Activated CD4-positive, alpha-beta T cell treated with anti-CD3 and anti-CD28 coated beads, Interleukin-2, amount 10 ng/mL, durations not matched to agents 24 days and 14 days (primary cell): ENCODE measurements around the gene PTOV1. TPM values are rescaled to one million over a fixed set of nuclear protein-coding genes. Genes with fewer than 3 reads are reported as not detected.
A peak's percentile ranks its signal among the peaks of the same experiment; 100 is the strongest.

ENCODE experiments used
- DNase-seq: peaks from one replicate; pipeline ENCODE4 v3.0.0; 2022
- H3K27ac Mint-ChIP-seq: one replicate; pipeline ENCODE4 v1.8.0; 2022; ENCODE audit warnings: mild to moderate bottlenecking, mixed read lengths
- H3K27me3 Mint-ChIP-seq: one replicate; pipeline ENCODE4 v1.8.0; 2022; ENCODE audit warnings: mixed read lengths
- H3K36me3 Mint-ChIP-seq: one replicate; pipeline ENCODE4 v1.8.0; 2022; ENCODE audit warnings: low read depth, mild to moderate bottlenecking, mixed read lengths
- H3K4me1 Mint-ChIP-seq: one replicate; pipeline ENCODE4 v1.8.0; 2021; ENCODE audit warnings: mixed read lengths
- H3K4me3 Mint-ChIP-seq: one replicate; pipeline ENCODE4 v1.8.0; 2022; ENCODE audit warnings: mild to moderate bottlenecking, moderate library complexity, mixed read lengths
- H3K9me3 Mint-ChIP-seq: one replicate; pipeline ENCODE4 v1.8.0; 2021; ENCODE audit warnings: mixed read lengths
- intact Hi-C: fragments of 100-400 bp; cut with micrococcal nuclease; formaldehyde crosslinking; loops from one replicate; pipeline ENCODE4 v1.15.1; 2023
- total RNA-seq: library from RNA; stranded (reverse); gene quantifications from 2 replicates; pipeline ENCODE4 v1.2.3, GENCODE V29; 2022

Gene PTOV1
- total RNA-seq, 1 donor from 2014 or later, result 121 TPM

DNA sequence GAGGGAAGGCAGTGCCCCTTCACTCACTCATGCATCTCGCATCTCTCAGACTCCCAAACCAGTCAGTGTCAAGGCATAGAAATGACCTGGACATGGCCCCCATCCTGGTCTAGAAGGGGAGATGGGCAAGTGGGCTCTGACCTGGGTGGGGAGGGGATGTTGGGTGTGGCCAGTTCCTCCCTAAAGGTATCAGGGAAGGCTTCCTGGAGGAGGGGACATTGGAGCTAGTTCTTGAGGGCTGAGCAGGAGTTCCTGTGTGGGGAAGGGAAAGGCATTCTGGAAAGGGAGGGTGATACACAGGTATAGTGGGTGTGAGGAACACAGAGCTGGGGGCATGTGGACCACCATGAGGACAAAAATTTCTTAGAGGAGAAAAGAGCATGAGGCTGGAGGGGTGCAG, 41.8 kb downstream of the PTOV1 start:
- H3K4me1 Mint-ChIP-seq, result peaks cover 49% of the 10 kb centered on the region
- peak overlapping the region; percentile 13 for H3K4me3 Mint-ChIP-seq
- intact Hi-C loops, result no loop called here

GRCh38 chr19:49894011-49894664, 43.2 kb downstream of the PTOV1 start:
- intact Hi-C loops, result no loop called here
- Mint-ChIP-seq H3K4me1 (peaks cover 52% of the 10 kb centered on the region), H3K27ac (peak overlapping the region; percentile 84), H3K4me3 (peak overlapping the region; percentile 89), H3K9me3 (no peaks in the 10 kb centered on the region), H3K27me3 (peaks cover 2% of the 10 kb centered on the region), H3K36me3 (peaks cover 24% of the 10 kb centered on the region)
- no peak for DNase-seq

More for the DNA sequence above, 41.8 kb downstream of the PTOV1 start:
- Mint-ChIP-seq H3K27ac (peak overlapping the region; percentile 17), H3K27me3 (peaks cover under 1% of the 10 kb centered on the region), H3K9me3 (no peaks in the 10 kb centered on the region), H3K36me3 (peaks cover 28% of the 10 kb centered on the region)
- no peak for DNase-seq

DNA sequence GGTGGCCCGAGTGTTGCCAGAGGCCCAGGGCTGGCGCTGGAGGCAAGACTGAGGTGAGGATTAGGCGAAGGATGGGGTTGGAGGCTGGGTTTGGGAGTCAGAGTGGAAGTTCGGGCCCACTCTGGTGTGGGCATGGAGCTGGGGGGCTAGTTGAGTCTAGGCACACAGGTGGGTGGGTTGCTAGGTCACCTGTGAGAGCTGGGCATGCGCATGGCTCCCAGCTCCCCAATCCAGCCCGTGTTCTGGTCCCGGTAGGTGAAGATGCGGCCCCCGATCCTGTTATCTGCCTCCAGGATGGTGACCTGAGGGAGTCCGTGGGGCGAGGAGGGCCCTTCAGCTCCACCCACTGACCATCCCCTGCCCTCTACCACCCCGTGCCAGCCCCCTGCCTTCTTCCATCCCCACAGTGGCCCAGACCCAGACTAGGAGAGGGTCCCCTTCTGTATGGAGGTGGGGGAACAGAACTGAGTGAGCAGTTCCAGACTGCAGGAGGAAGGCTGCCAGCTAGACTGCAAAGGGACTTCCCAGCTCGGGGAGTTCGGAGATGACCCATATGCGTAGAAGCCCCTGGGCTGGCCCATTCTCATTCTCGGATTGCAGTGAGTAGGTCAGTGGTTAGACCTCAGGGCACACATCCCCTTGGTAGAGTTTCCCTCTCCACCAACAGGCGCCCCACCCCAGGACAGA, 44.1 kb downstream of the PTOV1 start:
- H3K4me1 Mint-ChIP-seq, result peaks cover 50% of the 10 kb centered on the region
- no peaks in the 10 kb centered on the region for H3K9me3 Mint-ChIP-seq
- DNase-seq, result peak; percentile 70
- peak overlapping the region; percentile 89 for H3K4me3 Mint-ChIP-seq
- peaks cover 2% of the 10 kb centered on the region for H3K27me3 Mint-ChIP-seq
- H3K36me3 Mint-ChIP-seq, result peaks cover 18% of the 10 kb centered on the region
- peak overlapping the region; percentile 84 for H3K27ac Mint-ChIP-seq
- intact Hi-C loops, result no loop called here

- intact Hi-C loops, result no loop called here
- DNase-seq, result peak; percentile 67
Observed at GRCh38 chr19:49895566-49896297, 44.8 kb downstream of the PTOV1 start.

DNA sequence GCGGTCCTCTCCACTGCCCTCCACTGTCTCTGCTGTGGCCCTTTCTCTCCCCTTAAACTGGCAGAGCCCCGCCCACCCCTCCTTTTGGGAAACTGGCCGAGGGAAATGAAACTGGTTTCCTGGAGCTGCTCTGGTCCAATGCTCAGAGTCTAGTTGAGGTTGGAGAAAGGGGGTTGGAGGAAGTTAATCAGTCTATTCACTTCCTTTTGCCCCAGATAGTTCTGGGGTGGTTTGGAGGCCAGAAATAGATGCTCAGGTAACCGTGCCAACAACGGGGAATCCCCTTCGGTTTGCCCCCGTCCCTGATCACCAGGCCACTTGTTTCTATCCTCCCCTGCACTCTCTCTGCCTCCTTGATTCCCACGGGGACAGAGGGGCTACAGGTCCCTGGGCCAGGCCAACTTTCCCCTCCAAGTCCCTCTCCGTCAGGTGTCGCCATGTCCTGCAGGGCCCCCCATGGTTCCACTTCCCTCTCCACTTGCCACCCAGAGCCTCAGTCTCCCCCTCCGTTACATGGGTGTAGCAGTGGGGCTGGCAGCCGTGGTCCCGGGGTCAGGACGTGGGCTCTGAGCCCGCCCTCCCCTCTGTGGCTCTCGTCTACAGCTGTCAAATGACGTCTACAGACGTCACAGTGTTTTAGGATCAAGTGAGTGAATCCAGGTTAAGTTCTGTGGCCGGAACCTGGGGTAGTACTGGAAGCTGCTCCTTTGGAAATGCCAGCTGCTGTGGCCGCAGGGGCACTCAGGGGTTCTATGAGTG, 46.1 kb downstream of the PTOV1 start, which contains the start of gene IL4I1:
IL4I1 (minus strand) TSS at position 25 of the 759 bp plus-strand sequence. CDS start 727 bp downstream, outside the sequence.
- DNase-seq, result peak; percentile 88
- no peaks in the 10 kb centered on the region for H3K9me3 Mint-ChIP-seq
- H3K27me3 Mint-ChIP-seq, result peaks cover 2% of the 10 kb centered on the region
- intact Hi-C loops, result loop anchor here (1.0 kb wide), 5 partner anchors 14 to 84 kb away; partner anchors contain the start of genes AKT1S1, ATF5, FUZ and NUP62
- H3K4me1 Mint-ChIP-seq, result peaks cover 51% of the 10 kb centered on the region
- peak within 1 kb of the TSS; percentile 100 for H3K27ac Mint-ChIP-seq
- H3K4me3 Mint-ChIP-seq, result peak within 1 kb of the TSS; percentile 89
- peaks cover 14% of the 10 kb centered on the region for H3K36me3 Mint-ChIP-seq

More at GRCh38 chr19:49895566-49896297, 44.8 kb downstream of the PTOV1 start:
- Mint-ChIP-seq H3K27me3 (peaks cover 2% of the 10 kb centered on the region), H3K9me3 (no peaks in the 10 kb centered on the region), H3K4me1 (peaks cover 52% of the 10 kb centered on the region), H3K27ac (peak overlapping the region; percentile 100), H3K36me3 (peaks cover 14% of the 10 kb centered on the region), H3K4me3 (peak overlapping the region; percentile 89)

DNA sequence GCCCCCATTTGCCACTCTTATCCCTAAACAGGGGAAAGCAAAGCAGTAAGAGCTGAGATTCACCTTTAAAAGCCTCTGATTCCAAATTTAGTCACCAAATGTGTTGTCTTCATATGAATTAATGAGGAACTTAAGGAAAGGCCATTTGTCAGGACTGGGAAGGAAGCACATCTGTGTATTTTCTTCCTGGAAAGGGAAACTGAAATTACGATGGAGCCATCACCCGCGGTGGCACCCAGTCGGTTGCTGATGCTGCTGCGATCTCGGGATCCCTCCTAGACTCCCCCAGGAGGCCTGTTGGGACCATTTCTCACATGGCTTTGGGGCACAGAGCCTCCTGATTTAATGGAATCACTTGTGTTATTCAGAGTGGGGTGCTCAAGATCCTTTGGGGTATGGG, 53.2 kb downstream of the PTOV1 start:
- Mint-ChIP-seq H3K9me3 (no peaks in the 10 kb centered on the region), H3K27me3 (no peaks in the 10 kb centered on the region), H3K27ac (peak overlapping the region; percentile 63), H3K4me3 (no peak overlapping the region), H3K36me3 (peaks cover 38% of the 10 kb centered on the region), H3K4me1 (peaks cover 43% of the 10 kb centered on the region)
- intact Hi-C loops, result no loop called here
- no peak for DNase-seq

- DNase-seq, result no peak
- H3K9me3 Mint-ChIP-seq, result no peaks in the 10 kb centered on the region
- H3K27ac Mint-ChIP-seq, result no peak overlapping the region
- no peaks in the 10 kb centered on the region for H3K27me3 Mint-ChIP-seq
- H3K4me1 Mint-ChIP-seq, result peaks cover 51% of the 10 kb centered on the region
- no peak overlapping the region for H3K4me3 Mint-ChIP-seq
- intact Hi-C loops, result no loop called here
- peaks cover 56% of the 10 kb centered on the region for H3K36me3 Mint-ChIP-seq
Observed at GRCh38 chr19:49906879-49907564, 56.1 kb downstream of the PTOV1 start.

- Mint-ChIP-seq H3K36me3 (peaks cover 61% of the 10 kb centered on the region), H3K4me3 (no peak overlapping the region), H3K27ac (peak overlapping the region; percentile 56), H3K9me3 (no peaks in the 10 kb centered on the region), H3K27me3 (no peaks in the 10 kb centered on the region), H3K4me1 (peaks cover 56% of the 10 kb centered on the region)
- no peak for DNase-seq
- intact Hi-C loops, result no loop called here
Observed at GRCh38 chr19:49907745-49908446, 56.9 kb downstream of the PTOV1 start.

DNA sequence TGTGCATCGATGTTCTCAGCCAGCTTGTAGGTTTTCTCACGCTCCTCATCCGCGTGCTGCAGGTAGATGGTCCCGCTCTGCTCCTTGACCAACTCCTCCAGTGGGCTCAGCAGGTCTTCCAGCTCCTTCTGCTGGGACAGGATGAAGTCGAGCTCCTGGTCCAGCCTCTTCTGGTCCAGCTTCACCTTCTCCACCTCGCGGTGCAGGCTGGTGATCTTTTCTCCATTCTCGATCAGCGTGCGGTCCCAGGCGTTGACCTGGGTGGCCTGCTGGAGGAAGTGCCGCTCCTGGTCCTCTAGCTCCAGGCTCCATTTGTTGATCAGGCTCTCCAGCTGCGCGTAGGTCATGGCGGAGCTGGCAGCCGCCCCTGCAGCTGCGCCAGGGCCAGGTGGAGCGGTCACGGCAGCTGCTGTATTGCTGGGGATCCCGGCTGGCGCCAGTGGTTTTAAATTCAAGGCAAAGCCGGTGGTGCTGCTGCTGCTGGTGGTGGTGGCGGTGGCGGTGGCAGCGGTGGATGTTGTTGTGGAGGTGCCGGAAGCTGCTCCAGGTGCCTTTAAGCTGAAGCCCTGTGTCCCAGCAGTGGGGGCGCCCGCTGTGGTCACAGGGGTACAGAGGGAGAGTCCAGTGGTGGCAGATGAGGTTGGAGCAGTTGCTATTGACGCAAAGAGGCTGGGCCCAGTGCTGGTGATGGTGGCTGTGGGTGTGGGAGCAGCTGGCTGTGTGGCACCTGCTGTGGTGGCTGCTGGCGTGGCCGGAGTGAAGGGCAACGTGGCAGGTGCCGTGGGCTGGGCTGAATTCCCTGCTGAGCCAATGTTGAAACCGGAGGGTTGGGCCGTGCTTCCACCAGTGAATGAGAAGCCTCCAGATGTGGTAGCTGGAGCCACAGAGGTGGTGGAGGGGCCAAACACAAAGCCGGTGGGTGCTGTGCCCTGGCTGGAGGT, 57.8 kb downstream of the PTOV1 start:
- no peak for DNase-seq
- Mint-ChIP-seq H3K36me3 (peaks cover 68% of the 10 kb centered on the region), H3K4me1 (peaks cover 60% of the 10 kb centered on the region), H3K27ac (no peak overlapping the region), H3K27me3 (no peaks in the 10 kb centered on the region), H3K4me3 (no peak overlapping the region), H3K9me3 (no peaks in the 10 kb centered on the region)
- intact Hi-C loops, result no loop called here

DNA sequence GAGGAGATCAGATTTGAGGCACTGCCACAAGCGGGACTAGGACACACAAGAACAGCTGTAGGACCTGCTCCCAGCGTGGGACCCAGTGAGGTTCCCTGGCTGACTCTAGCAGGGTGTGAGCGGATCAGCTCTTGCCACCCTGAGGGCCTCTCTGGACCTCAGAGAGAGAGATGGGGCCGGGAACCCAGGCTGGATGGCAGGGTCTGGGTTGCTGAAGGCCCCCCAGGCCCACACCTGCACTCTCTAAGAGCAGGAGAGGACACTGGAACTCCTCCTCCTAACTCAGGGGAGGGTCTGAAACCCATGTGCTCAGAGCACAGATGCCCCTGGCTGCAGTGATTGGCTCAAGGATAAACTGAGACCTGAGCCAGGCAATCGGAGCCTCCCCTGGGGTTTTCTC, 59.2 kb downstream of the PTOV1 start:
- H3K27me3 Mint-ChIP-seq, result no peaks in the 10 kb centered on the region
- H3K4me1 Mint-ChIP-seq, result peaks cover 65% of the 10 kb centered on the region
- no peak for DNase-seq
- peak overlapping the region; percentile 67 for H3K27ac Mint-ChIP-seq
- intact Hi-C loops, result loop anchor here (2.0 kb wide), 1 partner anchor 19 kb away; the partner anchor contains the start of genes ATF5 and NUP62
- no peaks in the 10 kb centered on the region for H3K9me3 Mint-ChIP-seq
- peaks cover 81% of the 10 kb centered on the region for H3K36me3 Mint-ChIP-seq
- H3K4me3 Mint-ChIP-seq, result no peak overlapping the region
